ENCODE results near the gene FAM229A. TPM values are rescaled to one million over a fixed set of nuclear protein-coding genes. Genes with fewer than 3 reads are reported as not detected.
A peak's percentile ranks its signal among the peaks of the same experiment; 100 is the strongest.

FAM229A gene, protein sequence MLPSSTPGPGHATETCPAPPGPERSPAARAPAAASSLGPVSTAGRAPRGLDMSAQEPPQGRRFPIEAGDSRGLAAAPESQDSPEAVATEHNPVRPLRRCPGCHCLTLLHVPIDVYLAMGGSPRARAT
- total RNA-seq = 10 to 100 TPM in 1 of 4 donors, 1 to 10 TPM in 3; 3.5 to 13.8 (median 5.6) TPM
- polyA plus RNA-seq = 1 to 10 TPM in 2 of 3 donors, under 1 TPM in 1; 0.60 to 7.5 (median 1.2) TPM

DNA sequence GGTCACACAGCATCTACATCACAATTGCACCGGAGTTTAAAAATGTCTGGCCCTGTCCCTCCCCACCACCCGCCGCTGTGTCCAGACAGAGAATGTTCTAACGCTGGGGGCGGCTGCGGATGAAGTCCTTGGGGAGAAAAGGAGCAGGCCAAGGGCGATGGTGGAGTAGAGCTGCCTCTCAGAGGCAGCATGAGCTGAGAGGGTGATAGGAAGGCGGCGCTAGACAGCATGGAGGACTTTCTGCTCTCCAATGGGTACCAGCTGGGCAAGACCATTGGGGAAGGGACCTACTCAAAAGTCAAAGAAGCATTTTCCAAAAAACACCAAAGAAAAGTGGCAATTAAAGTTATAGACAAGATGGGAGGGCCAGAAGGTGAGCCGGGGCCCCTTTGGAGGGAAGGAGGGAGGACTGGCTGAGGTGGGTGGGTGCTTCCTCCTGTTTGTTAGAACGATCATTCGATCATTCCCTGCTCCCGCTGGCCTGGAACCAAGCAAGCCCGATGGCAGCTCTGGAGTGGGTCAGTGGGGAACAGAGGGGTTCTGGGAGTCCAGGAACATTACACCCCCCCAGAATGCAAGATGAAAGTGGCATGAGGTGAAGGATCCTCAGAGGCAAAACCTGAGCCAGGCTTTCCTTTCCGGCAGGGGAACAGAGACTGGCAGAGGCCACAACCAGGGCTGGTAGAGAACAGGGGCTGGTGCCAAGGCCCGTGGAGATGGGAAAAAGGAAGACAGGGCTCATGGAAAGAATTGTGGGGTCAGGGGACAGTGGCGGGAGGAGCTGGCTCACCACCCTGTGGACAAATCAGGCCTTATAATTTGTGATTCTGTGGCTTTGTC is at the start of gene FAM229A, which contains the start of gene TSSK3:
FAM229A (minus strand) TSS at position 12 of the 840 bp plus-strand sequence. CDS start 394 bp downstream, outside the sequence.
TSSK3 (plus strand) TSS at position 66 of the 840 bp plus-strand sequence; CDS start at position 229, 163 bp downstream.
- Histone ChIP-seq H3K27me3 (no peaks in the 10 kb centered on the region), H3K9me3 (no peaks in the 10 kb centered on the region), H3K4me3 (peak within 1 kb of the TSS in 3 of 4 donors; percentile 39 to 51 (median 46)), H3K4me1 (peaks cover 0 to 21% (median 18%) of the 10 kb centered on the region in 4 donors), H3K36me3 (peaks cover 24 to 49% (median 27%) of the 10 kb centered on the region in 4 donors), H3K27ac (peak within 1 kb of the TSS in 1 of 4 donors; percentile 52)
- WGBS, 2 donors = 76 to 80% methylated on average over 17 of the region's 17 CpGs
- intact Hi-C loops (cut with DNase I) = no loop called here
- peak in 1 of 4 donors; percentile 4 for TF ChIP-seq POLR2AphosphoS5 (IDR thresholded peaks at IDR 0.05)
- TF ChIP-seq POLR2A (IDR thresholded peaks at IDR 0.05) = no peak
- no peak for DNase-seq

DNA sequence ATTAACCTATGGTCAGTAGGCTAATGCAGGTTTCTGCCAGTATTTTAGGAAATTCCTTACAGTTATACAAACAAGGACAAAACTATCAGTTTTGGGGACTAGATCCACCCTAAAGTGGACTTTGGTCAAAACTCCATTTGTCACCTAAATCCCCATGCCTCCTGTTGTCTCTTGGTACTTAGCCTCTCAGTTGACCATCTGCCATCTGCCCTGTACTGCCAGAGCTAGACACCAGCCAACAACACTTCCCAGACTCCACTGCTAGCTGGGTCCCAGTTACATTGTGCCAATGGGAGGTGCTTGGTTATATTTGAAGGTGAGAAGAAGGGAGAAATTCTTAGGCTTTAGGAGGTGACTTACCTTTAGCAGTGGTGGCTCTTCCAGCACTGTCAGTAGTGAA is 49.0 kb upstream of the FAM229A start:
- Histone ChIP-seq H3K36me3 (no peaks in the 10 kb centered on the region), H3K27ac (no peak overlapping the region), H3K9me3 (peaks cover 0 to 3% (median 0%) of the 10 kb centered on the region in 4 donors), H3K4me3 (no peak overlapping the region), H3K4me1 (no peaks in the 10 kb centered on the region), H3K27me3 (no peaks in the 10 kb centered on the region)
- intact Hi-C loops (cut with DNase I) = loop anchor here (5.0 kb wide), 1 partner anchor 194 kb away; no protein-coding TSS in a partner anchor
- no peak for DNase-seq
- TF ChIP-seq POLR2AphosphoS5 (IDR thresholded peaks at IDR 0.05) = no peak
- TF ChIP-seq POLR2A (IDR thresholded peaks at IDR 0.05) = no peak
- TF ChIP-seq EP300 (IDR thresholded peaks at IDR 0.05) = no peak
- TF ChIP-seq, protein P1, sequence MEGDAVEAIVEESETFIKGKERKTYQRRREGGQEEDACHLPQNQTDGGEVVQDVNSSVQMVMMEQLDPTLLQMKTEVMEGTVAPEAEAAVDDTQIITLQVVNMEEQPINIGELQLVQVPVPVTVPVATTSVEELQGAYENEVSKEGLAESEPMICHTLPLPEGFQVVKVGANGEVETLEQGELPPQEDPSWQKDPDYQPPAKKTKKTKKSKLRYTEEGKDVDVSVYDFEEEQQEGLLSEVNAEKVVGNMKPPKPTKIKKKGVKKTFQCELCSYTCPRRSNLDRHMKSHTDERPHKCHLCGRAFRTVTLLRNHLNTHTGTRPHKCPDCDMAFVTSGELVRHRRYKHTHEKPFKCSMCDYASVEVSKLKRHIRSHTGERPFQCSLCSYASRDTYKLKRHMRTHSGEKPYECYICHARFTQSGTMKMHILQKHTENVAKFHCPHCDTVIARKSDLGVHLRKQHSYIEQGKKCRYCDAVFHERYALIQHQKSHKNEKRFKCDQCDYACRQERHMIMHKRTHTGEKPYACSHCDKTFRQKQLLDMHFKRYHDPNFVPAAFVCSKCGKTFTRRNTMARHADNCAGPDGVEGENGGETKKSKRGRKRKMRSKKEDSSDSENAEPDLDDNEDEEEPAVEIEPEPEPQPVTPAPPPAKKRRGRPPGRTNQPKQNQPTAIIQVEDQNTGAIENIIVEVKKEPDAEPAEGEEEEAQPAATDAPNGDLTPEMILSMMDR (IDR thresholded peaks at IDR 0.05) = no peak

DNA sequence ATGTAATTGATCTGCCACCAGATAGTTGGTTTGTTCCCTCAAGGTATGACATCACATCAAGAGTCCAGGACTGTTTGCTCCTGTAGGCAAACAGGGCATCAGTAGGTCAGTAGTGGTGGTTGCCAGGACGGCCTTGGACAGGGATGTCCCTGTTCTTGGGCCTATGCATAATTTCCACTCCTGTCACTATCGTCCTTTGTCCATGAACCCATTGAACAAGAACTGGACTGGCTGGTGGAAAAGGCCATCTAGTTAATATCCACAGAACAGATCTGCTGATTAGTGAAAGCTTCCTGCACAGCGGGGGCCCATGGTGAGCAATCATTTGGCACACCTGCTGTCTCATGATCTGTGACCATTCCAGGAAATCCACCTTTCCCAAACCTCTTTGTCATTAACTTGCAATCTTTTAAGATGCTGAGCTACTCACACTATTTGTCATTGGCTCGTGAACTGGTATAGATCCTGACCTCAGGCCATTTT is 44.4 kb upstream of the FAM229A start:
- Histone ChIP-seq H3K27me3 (no peaks in the 10 kb centered on the region), H3K4me1 (peaks cover 0 to 7% (median 2%) of the 10 kb centered on the region in 4 donors), H3K36me3 (no peaks in the 10 kb centered on the region), H3K9me3 (no peaks in the 10 kb centered on the region), H3K4me3 (no peak overlapping the region), H3K27ac (no peak overlapping the region)
- 90% methylated on average over 4 of the region's 4 CpGs for WGBS, 2 donors
- DNase-seq = no peak
- TF ChIP-seq EP300 (IDR thresholded peaks at IDR 0.05) (no peak), POLR2AphosphoS5 (IDR thresholded peaks at IDR 0.05) (no peak), POLR2A (IDR thresholded peaks at IDR 0.05) (no peak)
- TF ChIP-seq, protein P1 (IDR thresholded peaks at IDR 0.05) = no peak
- intact Hi-C loops (cut with DNase I) = no loop called here

DNA sequence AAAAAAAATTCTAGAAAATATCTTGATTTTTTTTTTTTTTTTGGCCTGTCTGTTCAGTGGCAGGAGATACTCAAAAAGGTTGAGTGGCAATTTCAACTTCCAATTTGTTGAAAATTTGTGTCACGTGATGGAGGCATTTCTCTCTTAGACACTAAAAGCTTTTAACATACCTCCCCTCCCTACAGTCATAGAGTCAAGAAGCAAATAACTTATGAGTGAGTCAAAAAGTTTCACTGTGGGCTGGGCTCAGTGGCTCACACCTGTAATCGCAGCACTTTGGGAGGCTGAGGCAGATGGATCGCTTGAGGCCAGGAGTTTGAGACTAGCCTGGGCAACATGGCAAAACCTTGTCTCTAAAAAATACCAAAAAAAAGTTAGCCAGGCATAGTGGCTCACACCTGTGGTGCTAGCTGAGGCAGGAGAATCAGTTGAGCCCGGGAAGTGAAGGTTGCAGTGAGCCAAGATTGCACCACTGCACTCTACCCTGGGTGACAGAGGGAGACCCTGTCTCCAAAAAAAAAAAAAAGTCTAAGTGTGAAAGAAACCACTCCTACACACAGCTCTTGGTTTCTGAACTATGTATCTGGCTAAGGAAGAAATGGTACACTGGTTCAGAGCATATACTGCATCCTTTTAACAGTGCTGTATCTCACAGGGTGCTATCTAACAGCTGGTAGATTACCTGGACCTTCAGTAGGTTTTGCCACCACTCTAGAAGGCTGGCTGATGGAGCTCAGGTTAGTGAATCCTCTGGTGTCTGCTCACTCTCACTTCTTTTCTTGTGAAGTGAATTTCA is 43.6 kb upstream of the FAM229A start:
- Histone ChIP-seq H3K27me3 (no peaks in the 10 kb centered on the region), H3K9me3 (no peaks in the 10 kb centered on the region), H3K36me3 (no peaks in the 10 kb centered on the region), H3K4me1 (peaks cover 0 to 10% (median 4%) of the 10 kb centered on the region in 4 donors), H3K27ac (no peak overlapping the region), H3K4me3 (no peak overlapping the region)
- TF ChIP-seq POLR2A (IDR thresholded peaks at IDR 0.05) (no peak), POLR2AphosphoS5 (IDR thresholded peaks at IDR 0.05) (no peak), EP300 (IDR thresholded peaks at IDR 0.05) (no peak)
- TF ChIP-seq, protein P1 (IDR thresholded peaks at IDR 0.05) = no peak
- no peak for DNase-seq
- 89 to 94% methylated on average over 4 of the region's 4 CpGs for WGBS, 2 donors
- intact Hi-C loops (cut with DNase I) = no loop called here

Data from sigmoid colon (tissue), 7 donors.